GM23338 (cell line): ENCODE data around the gene PMM1. TPM values are rescaled to one million over a fixed set of nuclear protein-coding genes. Genes with fewer than 3 reads are reported as not detected.

Experiments used
- ATAC-seq: fragments of 200-7000 bp; cut with Tn5 transposase; 3 replicates; pipeline ENCODE4 v1.9.1; 2020
- DNase-seq: peaks from one replicate; pipeline ENCODE4 v3.0.0-alpha.2; 2015; ENCODE audit warnings: low spot score
- H2AFZ ChIP-seq: fragments of 200-600 bp; sonication (generic); 2 replicates; pipeline ENCODE4 v1.8.0; 2016; ENCODE audit warnings: antibody characterized with exemption, mild to moderate bottlenecking, moderate library complexity
- H3F3A ChIP-seq: fragments of 200-600 bp; sonication (generic); replicated peaks from 2 replicates; pipeline ENCODE4 v1.8.0; 2017; ENCODE audit warnings: antibody characterized with exemption, mixed run types, low read depth
- H3K27ac ChIP-seq: fragments of 200-600 bp; sonication (generic); 2 replicates; pipeline ENCODE4 v1.6.1; 2016; ENCODE audit warnings: low read depth
- H3K27me3 ChIP-seq: fragments of 200-600 bp; sonication (generic); 2 replicates; pipeline ENCODE4 v1.8.0; 2016; ENCODE audit warnings: mild to moderate bottlenecking, mixed run types, moderate library complexity; ENCODE audit not compliant: insufficient read depth
- H3K36me3 ChIP-seq: fragments of 200-600 bp; sonication (generic); 2 replicates; pipeline ENCODE4 v1.8.0; 2016; ENCODE audit warnings: mild to moderate bottlenecking; ENCODE audit not compliant: insufficient read depth
- H3K4me1 ChIP-seq: fragments of 200-600 bp; sonication (generic); 2 replicates; pipeline ENCODE4 v1.8.0; 2016; ENCODE audit warnings: mild to moderate bottlenecking, moderate library complexity; ENCODE audit not compliant: insufficient read depth
- H3K4me2 ChIP-seq: fragments of 200-600 bp; sonication (generic); 2 replicates; pipeline ENCODE4 v1.7.1; 2017; ENCODE audit warnings: mixed run types
- H3K4me3 ChIP-seq: fragments of 200-600 bp; sonication (generic); 2 replicates; pipeline ENCODE4 v1.6.1; 2016; ENCODE audit warnings: mixed run types
- H3K79me2 ChIP-seq: fragments of 200-600 bp; sonication (generic); replicated peaks from 2 replicates; pipeline ENCODE4 v1.8.0; 2017; ENCODE audit warnings: mild to moderate bottlenecking; ENCODE audit not compliant: insufficient read depth
- H3K9me2 ChIP-seq: fragments of 200-600 bp; sonication (generic); 2 replicates; pipeline ENCODE4 v1.8.0; 2017; ENCODE audit not compliant: insufficient read depth
- H4K20me1 ChIP-seq: fragments of 200-600 bp; sonication (generic); replicated peaks from 2 replicates; pipeline ENCODE4 v1.8.0; 2017; ENCODE audit warnings: mild to moderate bottlenecking; ENCODE audit not compliant: insufficient read depth
- H3K27ac Mint-ChIP-seq: 2 replicates; pipeline ENCODE4 v1.8.0; 2020; ENCODE audit warnings: inconsistent platforms, mild to moderate bottlenecking, moderate library complexity, mixed read lengths
- H3K27me3 Mint-ChIP-seq: 3 replicates; pipeline ENCODE4 v1.8.0; 2022; ENCODE audit warnings: low read depth, mild to moderate bottlenecking, moderate library complexity, mixed read lengths, inconsistent platforms; ENCODE audit not compliant: insufficient read depth, poor library complexity
- H3K36me3 Mint-ChIP-seq: 3 replicates; pipeline ENCODE4 v1.8.0; 2021; ENCODE audit warnings: low read depth, mild to moderate bottlenecking, inconsistent platforms, moderate library complexity, mixed read lengths
- H3K4me1 Mint-ChIP-seq: 3 replicates; pipeline ENCODE4 v1.8.0; 2020; ENCODE audit warnings: mild to moderate bottlenecking, inconsistent platforms, mixed read lengths
- H3K4me3 Mint-ChIP-seq: 3 replicates; pipeline ENCODE4 v1.8.0; 2021; ENCODE audit warnings: moderate library complexity, mild to moderate bottlenecking, inconsistent platforms, mixed read lengths
- H3K9me3 Mint-ChIP-seq: 3 replicates; pipeline ENCODE4 v1.8.0; 2020; ENCODE audit warnings: moderate library complexity, mild to moderate bottlenecking, inconsistent platforms, mixed read lengths
- CREB1 ChIP-seq: fragments of 250-450 bp; sonication (Bioruptor Pico); IDR thresholded peaks from 2 replicates; pipeline ENCODE4 v1.5.0; 2020; ENCODE audit warnings: low read depth, mild to moderate bottlenecking, moderate library complexity
- CTCF ChIP-seq, 2 experiments: fragments of 200-600 bp in 1 of 2; sonication (generic) in 1 of 2; conservative IDR thresholded peaks; 2 replicates each; pipeline versions ENCODE4 v1.5.1 to v1.6.1; 2016 to 2017; ENCODE audit warnings: antibody characterized with exemption in 2 of 2, low read depth in 2 of 2, mild to moderate bottlenecking in 2 of 2, moderate library complexity in 1 of 2
- ETS1 ChIP-seq: IDR thresholded peaks from 2 replicates; pipeline ENCODE4 v1.6.1; 2016; ENCODE audit warnings: antibody characterized with exemption
- EZH2 ChIP-seq: fragments of 200-600 bp; sonication (generic); IDR thresholded peaks from one replicate; pipeline ENCODE4 v1.8.0; 2017; ENCODE audit warnings: antibody characterized with exemption, mild to moderate bottlenecking, low read depth; ENCODE audit not compliant: unreplicated experiment
- EZH2phosphoT487 ChIP-seq: fragments of 200-600 bp; sonication (generic); IDR thresholded peaks from one replicate; pipeline ENCODE4 v1.8.1; 2018; ENCODE audit warnings: antibody characterized with exemption; ENCODE audit not compliant: unreplicated experiment
- JUNB ChIP-seq: IDR thresholded peaks from one replicate; pipeline ENCODE4 v1.6.1; 2016; ENCODE audit warnings: antibody characterized with exemption; ENCODE audit not compliant: unreplicated experiment
- NANOG ChIP-seq: IDR thresholded peaks from 2 replicates; pipeline ENCODE4 v1.6.1; 2016; ENCODE audit warnings: antibody characterized with exemption, borderline replicate concordance
- POLR2AphosphoS5 ChIP-seq: IDR thresholded peaks from 2 replicates; pipeline ENCODE4 v1.6.1; 2016; ENCODE audit warnings: antibody characterized with exemption, low read depth
- REST ChIP-seq: IDR thresholded peaks from one replicate; pipeline ENCODE4 v1.6.1; 2018; ENCODE audit warnings: antibody characterized with exemption; ENCODE audit not compliant: unreplicated experiment
- STAT1 ChIP-seq: IDR thresholded peaks from one replicate; pipeline ENCODE4 v1.6.1; 2016; ENCODE audit warnings: antibody characterized with exemption; ENCODE audit not compliant: unreplicated experiment
- ZNF114 ChIP-seq: fragments of 250-450 bp; sonication (Bioruptor Pico); IDR thresholded peaks from 2 replicates; pipeline ENCODE4 v1.5.0; 2020; ENCODE audit warnings: mild to moderate bottlenecking, moderate library complexity
- ZNF331 ChIP-seq: fragments of 250-450 bp; sonication (Bioruptor Pico); IDR thresholded peaks from 2 replicates; pipeline ENCODE4 v1.5.0; 2020; ENCODE audit warnings: low read depth, mild to moderate bottlenecking, moderate library complexity
- ZNF462 ChIP-seq: fragments of 250-450 bp; sonication (Bioruptor Pico); IDR thresholded peaks from 2 replicates; pipeline ENCODE4 v1.5.0; 2020; ENCODE audit warnings: mild to moderate bottlenecking, moderate library complexity
- polyA plus RNA-seq: library from polyadenylated mRNA; unstranded; fragments of >200 nt; fragmentation: Nextera tagmentation; extraction: Ambion mirVana; gene quantifications from 2 replicates; pipeline ENCODE4 v1.2.1, GENCODE V29; 2016
- total RNA-seq: library from RNA; depleted of rRNA; stranded (reverse); fragments of >200 nt; shearing (Covaris generic); gene quantifications from 2 replicates; pipeline ENCODE4 v1.2.3, GENCODE V29; 2014

Gene PMM1
- total and polyA plus RNA-seq, 2 experiments from 2014 or later, result 8.7 to 9.9 TPM

GRCh38 chr22:41561335-41561734 lies 28.3 kb downstream of the PMM1 start:
- no peaks in the 10 kb centered on the region for H3F3A ChIP-seq

More at GRCh38 chr22:41561335-41561734, 28.3 kb downstream of the PMM1 start:
- peak overlapping the region; percentile 91 for H2AFZ ChIP-seq
- no peak overlapping the region for H3K27ac ChIP-seq
- ATAC-seq (peak; percentile 41), DNase-seq (peak; percentile 47)
- no peaks in the 10 kb centered on the region for H4K20me1 ChIP-seq
- H3K4me3 Mint-ChIP-seq, result peak overlapping the region; percentile 53
- no peaks in the 10 kb centered on the region for H3K36me3 ChIP-seq
- H3K9me2 ChIP-seq, result no peaks in the 10 kb centered on the region
- H3K9me3 Mint-ChIP-seq, result no peaks in the 10 kb centered on the region
- peaks cover 26% of the 10 kb centered on the region for H3K4me1 ChIP-seq
- H3K79me2 ChIP-seq, result no peaks in the 10 kb centered on the region
- peak overlapping the region; percentile 41; the same call in 1 of the 2 replicates for H3K4me3 ChIP-seq
- H3K27me3 Mint-ChIP-seq, result peaks cover 22% of the 10 kb centered on the region
- no peaks in the 10 kb centered on the region for H3K36me3 Mint-ChIP-seq
- no peaks in the 10 kb centered on the region for H3K27me3 ChIP-seq
- TF ChIP-seq REST, result no peak
- TF ChIP-seq ZNF331 (CRISPR knock-in tag), result no peak
- no peak for TF ChIP-seq CTCF (conservative IDR thresholded peaks at IDR 0.05; ENCODE audit: low read depth in 2 of 2)
- TF ChIP-seq NANOG, result no peak
- no peak for TF ChIP-seq JUNB
- TF ChIP-seq CREB1, result no peak
- no peak for TF ChIP-seq ETS1
- TF ChIP-seq EZH2phosphoT487, result no peak
- TF ChIP-seq ZNF114, result no peak
- no peak for TF ChIP-seq STAT1
- TF ChIP-seq POLR2AphosphoS5, result no peak
- TF ChIP-seq ZNF462 (CRISPR knock-in tag), result no peak
- TF ChIP-seq EZH2, result no peak
- peak overlapping the region; percentile 66; the same call in 1 of the 2 replicates for H3K4me2 ChIP-seq
- H3K4me1 Mint-ChIP-seq, result peaks cover 45% of the 10 kb centered on the region
- no peak overlapping the region for H3K27ac Mint-ChIP-seq
